H9 (cell line): ENCODE data around the gene AACS. TPM values are rescaled to one million over a fixed set of nuclear protein-coding genes. Genes with fewer than 3 reads are reported as not detected.

Experiments used
- DNase-seq: peaks from one replicate; pipeline ENCODE4 v3.0.0-alpha.2; 2017
- H2AFZ ChIP-seq: one replicate; pipeline ENCODE4 v1.6.1; 2013; ENCODE audit warnings: mild to moderate bottlenecking, low read length, control low read depth, moderate library complexity
- H2AK5ac ChIP-seq: 2 replicates; pipeline ENCODE4 v1.6.1; 2013; ENCODE audit warnings: low read length, control low read depth, mixed read lengths; ENCODE audit not compliant: insufficient read length
- H2BK120ac ChIP-seq: one replicate; pipeline ENCODE4 v1.6.1; 2013; ENCODE audit warnings: low read depth, mild to moderate bottlenecking, low read length, control low read depth, inconsistent platforms; ENCODE audit not compliant: poor library complexity, severe bottlenecking
- H2BK12ac ChIP-seq: 2 replicates; pipeline ENCODE4 v1.6.1; 2013; ENCODE audit warnings: low read length, control low read depth, mixed read lengths, low read depth; ENCODE audit not compliant: insufficient read length
- H2BK15ac ChIP-seq: 2 replicates; pipeline ENCODE4 v1.6.1; 2013; ENCODE audit warnings: low read depth, low read length, control low read depth
- H2BK20ac ChIP-seq: one replicate; pipeline ENCODE4 v1.6.1; 2013; ENCODE audit warnings: low read depth, mild to moderate bottlenecking, low read length, control low read depth, inconsistent platforms; ENCODE audit not compliant: poor library complexity, severe bottlenecking
- H2BK5ac ChIP-seq: 2 replicates; pipeline ENCODE4 v1.6.1; 2013; ENCODE audit warnings: low read length, control low read depth, mixed read lengths; ENCODE audit not compliant: insufficient read length
- H3K14ac ChIP-seq: 2 replicates; pipeline ENCODE4 v1.6.1; 2013; ENCODE audit warnings: low read length, control low read depth; ENCODE audit not compliant: insufficient read depth
- H3K18ac ChIP-seq: 2 replicates; pipeline ENCODE4 v1.6.1; 2013; ENCODE audit warnings: low read depth, mild to moderate bottlenecking, mixed read lengths, low read length, control low read depth; ENCODE audit not compliant: insufficient read length
- H3K23ac ChIP-seq: 2 replicates; pipeline ENCODE4 v1.6.1; 2013; ENCODE audit warnings: low read length, control low read depth, mixed read lengths, low read depth; ENCODE audit not compliant: insufficient read length
- H3K23me2 ChIP-seq: 2 replicates; pipeline ENCODE4 v1.6.1; 2013; ENCODE audit warnings: low read depth, mild to moderate bottlenecking, mixed read lengths, low read length, control low read depth; ENCODE audit not compliant: insufficient read length, poor library complexity, severe bottlenecking
- H3K27ac ChIP-seq: 2 replicates; pipeline ENCODE4 v1.5.1; 2013; ENCODE audit warnings: low read length, control low read depth, mixed read lengths, low read depth; ENCODE audit not compliant: insufficient read length
- H3K27me3 ChIP-seq: 2 replicates; pipeline ENCODE4 v1.6.1; 2013; ENCODE audit warnings: low read length, control low read depth, inconsistent platforms; ENCODE audit not compliant: insufficient read depth
- H3K4ac ChIP-seq: 2 replicates; pipeline ENCODE4 v1.6.1; 2013; ENCODE audit warnings: low read depth, mild to moderate bottlenecking, control low read depth, inconsistent platforms, low read length, moderate library complexity
- H3K4me1 ChIP-seq: 2 replicates; pipeline ENCODE4 v1.6.1; 2013; ENCODE audit warnings: low read length, control low read depth, inconsistent platforms; ENCODE audit not compliant: insufficient read depth
- H3K4me2 ChIP-seq: 2 replicates; pipeline ENCODE4 v1.6.1; 2013; ENCODE audit warnings: low read length, control low read depth, mixed read lengths; ENCODE audit not compliant: insufficient read length, insufficient read depth
- H3K56ac ChIP-seq: 2 replicates; pipeline ENCODE4 v1.6.1; 2013; ENCODE audit warnings: low read depth, mild to moderate bottlenecking, mixed read lengths, low read length, control low read depth; ENCODE audit not compliant: insufficient read length
- H3K79me1 ChIP-seq: 2 replicates; pipeline ENCODE4 v1.6.1; 2013; ENCODE audit warnings: low read depth, mild to moderate bottlenecking, moderate library complexity, low read length, control low read depth, inconsistent platforms; ENCODE audit not compliant: insufficient read depth, poor library complexity, severe bottlenecking
- H3K79me2 ChIP-seq: 2 replicates; pipeline ENCODE4 v1.6.1; 2013; ENCODE audit warnings: low read length, control low read depth, inconsistent platforms; ENCODE audit not compliant: insufficient read depth
- H3K9ac ChIP-seq: 2 replicates; pipeline ENCODE4 v1.6.1; 2013; ENCODE audit warnings: low read length, control low read depth, mixed read lengths; ENCODE audit not compliant: insufficient read length; ENCODE audit errors: extremely low read depth
- H3K9me3 ChIP-seq: one replicate; pipeline ENCODE4 v1.6.1; 2013; ENCODE audit warnings: low read depth, low read length, inconsistent platforms; ENCODE audit not compliant: control insufficient read depth
- H3T11ph ChIP-seq: one replicate; pipeline ENCODE4 v1.6.1; 2013; ENCODE audit warnings: mild to moderate bottlenecking, low read length, control low read depth, inconsistent platforms
- H4K20me1 ChIP-seq: one replicate; pipeline ENCODE4 v1.6.1; 2013; ENCODE audit not compliant: control insufficient read depth, insufficient read length, insufficient read depth
- H4K5ac ChIP-seq: 2 replicates; pipeline ENCODE4 v1.6.1; 2013; ENCODE audit warnings: low read depth, mild to moderate bottlenecking, mixed read lengths, low read length, control low read depth; ENCODE audit not compliant: insufficient read length
- H4K8ac ChIP-seq: replicated peaks from 2 replicates; pipeline ENCODE4 v1.6.1; 2013; ENCODE audit warnings: low read length, control low read depth, mixed read lengths, low read depth; ENCODE audit not compliant: insufficient read length
- H4K91ac ChIP-seq: 2 replicates; pipeline ENCODE4 v1.6.1; 2013; ENCODE audit warnings: low read depth, mild to moderate bottlenecking, moderate library complexity, mixed read lengths, low read length, control low read depth; ENCODE audit not compliant: insufficient read length
- H3K27ac Mint-ChIP-seq, 3 experiments: 2 replicates in 2 of 3; 3 replicates in 1 of 3; pipeline ENCODE4 v1.8.0; 2020 to 2021; ENCODE audit warnings: mixed read lengths in 3 of 3, mild to moderate bottlenecking in 1 of 3, moderate library complexity in 1 of 3
- H3K27me3 Mint-ChIP-seq: 2 replicates; pipeline ENCODE4 v1.8.0; 2021; ENCODE audit warnings: low read depth, mild to moderate bottlenecking, moderate library complexity, mixed read lengths
- H3K36me3 Mint-ChIP-seq, 3 experiments: 2 replicates in 2 of 3; 3 replicates in 1 of 3; pipeline ENCODE4 v1.8.0; 2020 to 2021; ENCODE audit warnings: low read depth in 3 of 3, mixed read lengths in 3 of 3; ENCODE audit not compliant: insufficient read depth in 1 of 3
- H3K4me1 Mint-ChIP-seq, 2 experiments: 2 replicates each; pipeline ENCODE4 v1.8.0; 2020; ENCODE audit warnings: mixed read lengths in 2 of 2
- H3K4me3 Mint-ChIP-seq, 2 experiments: 2 replicates in 1 of 2; 3 replicates in 1 of 2; pipeline ENCODE4 v1.8.0; 2020 to 2021; ENCODE audit warnings: mild to moderate bottlenecking in 2 of 2, mixed read lengths in 2 of 2, moderate library complexity in 1 of 2
- H3K9me3 Mint-ChIP-seq, 2 experiments: 2 replicates in 1 of 2; 3 replicates in 1 of 2; pipeline ENCODE4 v1.8.0; 2020; ENCODE audit warnings: mild to moderate bottlenecking in 2 of 2, mixed read lengths in 2 of 2, moderate library complexity in 1 of 2
- CTCF ChIP-seq: fragments of 200-600 bp; sonication (generic); conservative IDR thresholded peaks from 3 replicates; pipeline ENCODE4 v1.8.0; 2021; ENCODE audit warnings: antibody characterized with exemption, mild to moderate bottlenecking
- WGBS: extraction: QIAGEN DNeasy Blood & Tissue Kit; methylation state at CpG from one replicate; pipeline ENCODE4 v1.1.7; 2013; ENCODE audit warnings: missing lambda C conversion rate, low lambda C conversion rate, mixed read lengths; ENCODE audit not compliant: insufficient read length; ENCODE audit errors: extremely low coverage; 5-methylcytosine and 5-hydroxymethylcytosine counted together
- total RNA-seq: library from RNA; stranded (reverse); gene quantifications from 2 replicates; pipeline ENCODE4 v1.2.1, GENCODE V29; 2021

Gene AACS
- total RNA-seq, 1 experiment from 2014 or later: 35.0 TPM

- H3K9me3 Mint-ChIP-seq: peaks cover 0 to 3% of the 10 kb centered on the region in 2 experiments; a peak in 4 of 5 replicates
- no peak overlapping the region for H3T11ph ChIP-seq
- H3K23ac ChIP-seq: no peak overlapping the region
- H3K56ac ChIP-seq: no peak overlapping the region
- H3K36me3 Mint-ChIP-seq: peaks cover 0 to 2% (median 0%) of the 10 kb centered on the region in 3 experiments; a peak in 1 of 7 replicates
- WGBS: no CpG with 5 or more reads among the region's 3 CpGs
- no peak overlapping the region for H3K27ac ChIP-seq
- H3K4me1 Mint-ChIP-seq: peaks cover 0 to 6% of the 10 kb centered on the region in 2 experiments; a peak in 2 of 4 replicates
- no peak overlapping the region for H2BK15ac ChIP-seq
- no peak for TF ChIP-seq CTCF
- no peak for DNase-seq
- H3K27ac Mint-ChIP-seq: no peak overlapping the region; a peak in 1 of 7 replicates
- H3K4me2 ChIP-seq: no peak overlapping the region
- H4K20me1 ChIP-seq: no peaks in the 10 kb centered on the region
- H3K27me3 Mint-ChIP-seq: peaks cover 4% of the 10 kb centered on the region
- no peaks in the 10 kb centered on the region for H3K9me3 ChIP-seq
- no peaks in the 10 kb centered on the region for H3K4me1 ChIP-seq
- H2AK5ac ChIP-seq: no peak overlapping the region
- no peak overlapping the region for H4K91ac ChIP-seq
- no peak overlapping the region for H2BK20ac ChIP-seq
- H3K14ac ChIP-seq: no peak overlapping the region
- no peak overlapping the region for H2AFZ ChIP-seq
- H3K9ac ChIP-seq: no peak overlapping the region
- no peak overlapping the region for H2BK5ac ChIP-seq
- no peak overlapping the region for H4K8ac ChIP-seq
- no peaks in the 10 kb centered on the region for H3K79me1 ChIP-seq
- no peak overlapping the region for H3K4me3 Mint-ChIP-seq
- no peak overlapping the region for H2BK120ac ChIP-seq
- no peaks in the 10 kb centered on the region for H3K27me3 ChIP-seq
- no peaks in the 10 kb centered on the region for H3K23me2 ChIP-seq
- H3K79me2 ChIP-seq: no peaks in the 10 kb centered on the region
- no peak overlapping the region for H4K5ac ChIP-seq
- no peak overlapping the region for H3K4ac ChIP-seq
- no peak overlapping the region for H2BK12ac ChIP-seq
- H3K18ac ChIP-seq: no peak overlapping the region
Measured at GRCh38 chr12:125159702-125160101, 94.5 kb downstream of the AACS start.
